ENCODE data around the gene WNK4.

Gene WNK4

DNA sequence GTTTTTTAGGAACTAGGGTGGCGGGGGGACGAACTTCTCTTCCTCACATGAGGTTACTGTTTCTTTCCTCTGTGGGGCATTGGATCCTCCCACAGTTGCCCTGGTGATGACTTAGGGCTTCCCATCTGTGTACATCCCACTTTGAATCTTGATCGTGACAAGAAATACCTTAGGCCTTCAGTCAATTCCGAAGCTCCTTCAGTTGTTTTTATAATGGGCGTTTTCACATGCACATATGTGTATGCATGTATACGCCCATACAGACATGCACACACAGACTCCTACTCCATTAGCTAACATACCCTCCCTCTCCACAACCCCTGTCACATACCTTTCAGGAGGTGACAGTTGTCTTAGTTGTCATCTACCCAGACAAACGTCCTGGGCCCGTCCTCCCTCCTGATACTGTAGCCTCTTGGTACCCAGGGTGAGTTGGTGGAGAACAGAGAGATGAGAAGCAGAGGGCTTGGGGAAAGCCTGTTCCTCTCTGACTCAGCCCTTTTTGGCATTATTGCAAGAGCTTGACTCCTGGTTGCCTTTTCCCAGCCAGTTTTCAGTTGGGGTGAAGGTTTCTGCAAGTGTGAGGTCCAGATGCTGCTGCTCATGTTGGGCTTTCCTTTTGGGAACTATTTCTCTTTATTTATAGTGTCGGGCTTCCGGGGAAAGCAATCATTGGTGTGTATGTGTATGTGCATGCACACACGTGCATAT lies 61.7 kb downstream of the WNK4 start:
- DNase-seq: no peak

DNA sequence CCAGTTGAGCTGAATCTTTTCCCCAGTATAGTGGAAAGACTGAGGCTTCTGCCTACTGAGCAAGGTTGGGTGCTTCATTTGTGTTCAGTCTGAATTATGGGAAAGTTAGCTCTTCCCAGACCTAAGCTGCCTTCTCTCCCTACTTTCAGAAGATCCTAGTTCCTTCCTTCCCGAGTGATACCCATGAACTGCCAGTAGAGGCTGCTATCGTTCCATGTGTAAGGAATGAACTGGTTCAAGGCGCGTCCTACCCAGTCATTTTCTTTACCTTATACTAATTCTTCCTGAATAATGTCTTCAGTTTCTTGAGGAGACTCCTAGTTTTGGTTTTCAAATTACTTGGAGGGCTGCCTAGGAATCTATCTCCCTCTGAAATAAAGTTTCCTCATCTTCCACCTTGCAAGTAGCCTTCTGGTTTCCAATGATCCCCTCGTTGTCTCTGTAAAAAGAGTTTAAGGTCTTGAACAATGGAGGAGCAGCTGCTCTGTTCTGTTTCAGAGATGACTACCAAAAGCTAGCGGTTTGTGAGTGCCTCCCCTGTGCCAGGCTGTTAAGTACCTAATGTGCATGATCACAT lies 63.0 kb downstream of the WNK4 start:
- peak; percentile 37 for DNase-seq

DNA sequence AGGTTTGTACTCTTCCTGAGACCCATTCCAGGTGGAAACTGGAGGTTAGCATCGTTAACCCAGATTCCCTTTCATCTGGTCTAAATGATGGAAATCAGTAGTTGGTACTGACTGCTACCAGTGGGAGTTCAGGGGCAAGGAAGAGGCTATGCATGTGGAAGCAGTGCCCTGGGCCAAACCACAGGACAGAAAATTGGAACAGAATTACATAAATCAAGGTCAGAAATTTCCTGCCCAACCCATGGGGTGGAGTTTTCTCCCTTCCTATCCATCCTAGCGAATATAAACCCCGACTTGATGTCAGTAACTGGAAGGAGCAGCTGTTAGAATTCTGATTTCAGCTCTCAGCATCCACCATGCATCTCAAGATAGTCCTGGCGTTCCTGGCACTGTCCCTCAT lies 63.9 kb downstream of the WNK4 start, which contains the start of gene AOC2:
Gene AOC2, plus strand, starts transcription at position 310 of the 400 bp plus-strand sequence. Its CDS starts 47 bp downstream, at position 357.
- DNase-seq: no peak

DNA sequence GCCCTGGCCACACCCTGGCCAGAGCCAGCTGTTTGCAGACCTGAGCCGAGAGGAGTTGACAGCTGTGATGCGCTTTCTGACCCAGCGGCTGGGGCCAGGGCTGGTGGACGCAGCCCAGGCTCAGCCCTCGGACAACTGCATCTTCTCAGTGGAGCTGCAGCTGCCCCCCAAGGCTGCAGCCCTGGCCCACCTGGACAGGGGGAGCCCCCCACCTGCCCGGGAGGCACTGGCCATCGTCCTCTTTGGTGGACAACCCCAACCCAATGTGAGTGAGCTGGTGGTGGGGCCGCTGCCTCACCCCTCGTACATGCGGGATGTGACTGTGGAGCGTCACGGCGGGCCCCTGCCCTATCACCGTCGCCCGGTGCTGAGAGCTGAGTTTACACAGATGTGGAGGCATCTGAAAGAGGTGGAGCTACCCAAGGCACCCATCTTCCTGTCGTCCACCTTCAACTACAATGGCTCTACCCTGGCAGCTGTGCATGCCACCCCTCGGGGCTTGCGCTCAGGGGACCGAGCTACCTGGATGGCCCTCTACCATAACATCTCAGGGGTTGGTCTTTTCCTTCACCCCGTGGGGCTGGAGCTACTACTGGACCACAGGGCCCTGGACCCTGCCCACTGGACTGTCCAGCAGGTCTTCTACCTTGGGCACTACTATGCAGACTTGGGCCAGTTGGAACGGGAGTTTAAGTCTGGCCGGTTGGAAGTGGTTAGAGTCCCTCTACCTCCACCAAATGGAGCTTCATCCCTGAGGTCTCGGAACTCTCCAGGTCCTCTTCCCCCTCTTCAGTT lies 64.5 kb downstream of the WNK4 start:
- DNase-seq: no peak

DNA sequence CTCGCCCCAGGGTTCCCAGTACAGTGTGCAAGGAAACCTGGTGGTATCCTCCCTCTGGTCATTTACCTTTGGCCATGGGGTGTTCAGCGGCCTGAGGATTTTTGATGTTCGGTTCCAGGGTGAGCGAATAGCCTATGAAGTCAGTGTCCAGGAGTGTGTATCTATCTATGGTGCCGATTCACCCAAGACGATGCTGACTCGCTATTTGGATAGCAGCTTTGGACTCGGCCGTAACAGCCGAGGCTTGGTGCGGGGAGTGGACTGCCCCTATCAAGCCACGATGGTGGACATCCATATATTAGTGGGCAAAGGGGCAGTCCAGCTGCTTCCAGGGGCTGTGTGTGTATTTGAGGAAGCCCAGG lies 65.1 kb downstream of the WNK4 start:
- no peak for DNase-seq

DNA sequence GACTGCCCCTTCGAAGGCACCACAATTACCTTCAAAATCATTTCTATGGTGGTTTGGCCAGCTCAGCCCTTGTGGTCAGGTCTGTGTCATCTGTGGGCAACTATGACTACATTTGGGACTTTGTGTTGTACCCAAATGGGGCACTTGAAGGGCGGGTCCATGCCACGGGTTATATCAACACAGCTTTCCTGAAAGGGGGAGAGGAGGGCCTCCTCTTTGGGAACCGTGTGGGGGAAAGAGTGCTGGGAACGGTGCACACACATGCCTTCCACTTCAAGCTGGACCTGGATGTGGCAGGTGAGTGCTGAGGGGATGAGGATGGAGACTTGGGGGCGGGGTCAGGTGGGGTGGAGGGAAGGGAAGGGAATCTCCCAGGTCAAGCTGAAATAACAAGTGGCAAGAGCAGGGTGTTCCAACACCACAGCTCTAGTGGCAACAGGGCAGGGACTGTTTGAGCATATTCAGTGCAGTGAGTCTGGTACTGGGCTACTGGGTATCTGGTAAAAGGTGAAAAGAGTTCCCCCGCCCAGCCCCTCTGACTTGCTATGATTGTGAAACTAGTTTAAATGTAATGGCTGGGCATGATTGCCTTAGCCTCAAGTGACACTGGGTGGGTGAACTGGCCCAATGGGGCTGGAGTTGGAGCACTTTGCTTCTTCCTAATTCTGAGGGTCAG lies 65.6 kb downstream of the WNK4 start:
- no peak for DNase-seq

All from CD4-positive, alpha-beta T cell treated with Interleukin-17A for 1 hour (primary cell).